SK-N-SH treated with all-trans-retinoic acid at 6 μM for 48 hours (cell line): Measurements from ENCODE around the gene XPO1.
"Not testable (repeated sequence)": the region's sequence is repeated elsewhere in the genome, so short reads cannot be mapped to it uniquely, and the experiment has no call there.

Experiments used
- ESRRG ChIP-seq: fragments of 250-450 bp; sonication (Bioruptor Pico); IDR thresholded peaks from 2 replicates; pipeline ENCODE4 v1.6.1; 2021; ENCODE audit warnings: mild to moderate bottlenecking
- ISL1 ChIP-seq: fragments of 250-450 bp; sonication (Bioruptor Pico); IDR thresholded peaks from 2 replicates; pipeline ENCODE4 v2.1.2; 2022; ENCODE audit warnings: mild to moderate bottlenecking, moderate library complexity
- OSR1 ChIP-seq: fragments of 250-450 bp; sonication (Bioruptor Pico); IDR thresholded peaks from 2 replicates; pipeline ENCODE4 v1.8.0; 2022; ENCODE audit warnings: moderate library complexity, mild to moderate bottlenecking, inconsistent platforms
- PATZ1 ChIP-seq: fragments of 250-450 bp; sonication (Bioruptor Pico); IDR thresholded peaks from 2 replicates; pipeline ENCODE4 v1.8.0; 2020; ENCODE audit warnings: mild to moderate bottlenecking, moderate library complexity, borderline replicate concordance
- SNAI2 ChIP-seq: fragments of 250-450 bp; sonication (Bioruptor Pico); IDR thresholded peaks from 2 replicates; pipeline ENCODE4 v1.5.0; 2020; ENCODE audit warnings: mild to moderate bottlenecking, moderate library complexity
- ZC3H10 ChIP-seq: fragments of 250-450 bp; sonication (Bioruptor Pico); IDR thresholded peaks from 2 replicates; pipeline ENCODE4 v1.5.1; 2021; ENCODE audit warnings: mild to moderate bottlenecking, moderate library complexity
- ZFP3 ChIP-seq: fragments of 250-450 bp; sonication (Bioruptor Pico); IDR thresholded peaks from 2 replicates; pipeline ENCODE4 v1.5.0; 2020; ENCODE audit warnings: mild to moderate bottlenecking, moderate library complexity
- ZFP30 ChIP-seq: fragments of 450-650 bp; formaldehyde crosslinking; IDR thresholded peaks from 2 replicates; pipeline ENCODE4 v1.5.0; 2022; ENCODE audit warnings: mild to moderate bottlenecking, moderate library complexity
- ZNF565 ChIP-seq: fragments of 450-650 bp; formaldehyde crosslinking; conservative IDR thresholded peaks from 2 replicates; pipeline ENCODE4 v1.5.0; 2020; ENCODE audit warnings: low read depth, mild to moderate bottlenecking, moderate library complexity
- TF ChIP-seq, protein P1 (sequence below): fragments of 250-450 bp; sonication (Bioruptor Pico); IDR thresholded peaks from 2 replicates; pipeline ENCODE4 v1.8.0; 2021; ENCODE audit warnings: low read depth, mild to moderate bottlenecking, moderate library complexity, borderline replicate concordance

DNA sequence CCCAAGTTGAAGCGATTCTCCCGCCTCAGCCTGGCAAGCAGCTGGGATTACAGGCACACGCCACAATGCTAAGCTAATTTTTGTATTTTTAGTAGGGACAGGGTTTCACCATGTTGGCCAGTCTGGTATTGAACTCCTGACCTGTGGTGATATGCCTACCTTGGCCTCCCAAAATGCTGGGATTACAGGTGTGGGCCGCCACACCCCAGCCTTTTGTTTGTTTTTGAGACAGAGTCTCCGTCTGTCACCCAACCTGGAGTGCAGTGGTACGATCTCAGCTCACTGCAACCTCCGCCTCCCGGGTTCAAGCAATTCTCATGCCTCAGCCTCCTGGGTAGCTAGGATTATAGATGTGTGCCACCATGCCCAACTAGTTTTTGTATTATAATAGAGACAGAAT lies 83.2 kb downstream of the XPO1 start:
- not testable (repeated sequence) for TF ChIP-seq ESRRG (CRISPR knock-in tag); ZNF565; SNAI2 (CRISPR knock-in tag); PATZ1 (CRISPR knock-in tag); ZFP30 (CRISPR knock-in tag); ZC3H10 (CRISPR knock-in tag); ZFP3 (CRISPR knock-in tag); ISL1 (CRISPR knock-in tag); OSR1
- TF ChIP-seq, protein P1, sequence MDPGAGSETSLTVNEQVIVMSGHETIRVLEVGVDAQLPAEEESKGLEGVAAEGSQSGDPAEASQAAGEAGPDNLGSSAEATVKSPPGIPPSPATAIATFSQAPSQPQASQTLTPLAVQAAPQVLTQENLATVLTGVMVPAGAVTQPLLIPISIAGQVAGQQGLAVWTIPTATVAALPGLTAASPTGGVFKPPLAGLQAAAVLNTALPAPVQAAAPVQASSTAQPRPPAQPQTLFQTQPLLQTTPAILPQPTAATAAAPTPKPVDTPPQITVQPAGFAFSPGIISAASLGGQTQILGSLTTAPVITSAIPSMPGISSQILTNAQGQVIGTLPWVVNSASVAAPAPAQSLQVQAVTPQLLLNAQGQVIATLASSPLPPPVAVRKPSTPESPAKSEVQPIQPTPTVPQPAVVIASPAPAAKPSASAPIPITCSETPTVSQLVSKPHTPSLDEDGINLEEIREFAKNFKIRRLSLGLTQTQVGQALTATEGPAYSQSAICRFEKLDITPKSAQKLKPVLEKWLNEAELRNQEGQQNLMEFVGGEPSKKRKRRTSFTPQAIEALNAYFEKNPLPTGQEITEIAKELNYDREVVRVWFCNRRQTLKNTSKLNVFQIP (CRISPR knock-in tag): not testable (repeated sequence)
